Measurements from ENCODE around the gene EFCC1. TPM values are rescaled to one million over a fixed set of nuclear protein-coding genes. Genes with fewer than 3 reads are reported as not detected.
"Not testable (repeated sequence)": the region's sequence is repeated elsewhere in the genome, so short reads cannot be mapped to it uniquely, and the experiment has no call there.

The EFCC1 gene
- total RNA-seq, 2 experiments from 2014 or later: 0.10 to 0.17 TPM

DNA sequence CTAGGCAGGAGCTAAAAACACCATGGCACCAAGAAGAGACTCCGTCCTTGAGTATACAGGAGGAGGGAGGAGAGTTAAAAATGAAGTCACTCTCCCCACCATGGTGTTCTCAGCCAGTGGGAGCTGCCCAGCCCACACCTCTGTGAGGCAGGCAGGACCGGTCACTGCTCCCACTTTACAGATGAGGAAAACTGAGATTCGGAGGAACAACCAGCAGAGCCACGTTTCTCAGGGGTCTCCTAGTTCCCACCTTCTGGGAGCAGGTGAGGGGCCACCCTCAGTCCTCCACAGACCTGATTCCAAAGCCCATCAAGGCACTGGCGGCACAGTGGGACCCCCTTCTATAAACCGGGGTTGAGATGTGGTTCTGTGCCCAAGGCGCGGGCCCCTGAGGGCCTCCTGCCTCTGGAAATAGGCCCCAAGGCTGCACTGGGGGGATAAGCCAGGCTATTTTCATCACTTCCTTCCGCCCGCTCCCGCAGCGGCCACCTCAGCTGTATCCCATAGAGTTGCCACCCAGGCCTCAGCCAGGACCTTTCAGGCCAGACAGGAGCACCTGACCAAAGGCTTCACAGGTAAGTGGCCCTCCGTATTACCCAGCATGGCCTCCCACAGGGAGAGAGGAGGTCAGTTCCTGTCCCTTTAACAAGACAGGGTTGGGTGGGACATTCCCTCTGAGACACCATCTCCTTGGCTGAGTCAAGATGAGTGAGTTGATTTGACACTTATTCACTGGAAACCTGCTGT is 59.3 kb downstream of the EFCC1 start, which contains the start of gene GP9:
GP9 (plus strand) TSS at position 504 of the 747 bp plus-strand sequence. CDS start 961 bp downstream, outside the sequence.
- CTCF ChIA-PET: interaction anchor here (0.6 kb wide), 1 partner anchor 117 kb away, joined by 3 read pairs; no protein-coding TSS in a partner anchor
- POLR2A ChIA-PET: no interaction called here

GRCh38 chr3:129061023-129061887 is 60.2 kb downstream of the EFCC1 start:
- POLR2A ChIA-PET: no interaction called here
- CTCF ChIA-PET: no interaction called here

DNA sequence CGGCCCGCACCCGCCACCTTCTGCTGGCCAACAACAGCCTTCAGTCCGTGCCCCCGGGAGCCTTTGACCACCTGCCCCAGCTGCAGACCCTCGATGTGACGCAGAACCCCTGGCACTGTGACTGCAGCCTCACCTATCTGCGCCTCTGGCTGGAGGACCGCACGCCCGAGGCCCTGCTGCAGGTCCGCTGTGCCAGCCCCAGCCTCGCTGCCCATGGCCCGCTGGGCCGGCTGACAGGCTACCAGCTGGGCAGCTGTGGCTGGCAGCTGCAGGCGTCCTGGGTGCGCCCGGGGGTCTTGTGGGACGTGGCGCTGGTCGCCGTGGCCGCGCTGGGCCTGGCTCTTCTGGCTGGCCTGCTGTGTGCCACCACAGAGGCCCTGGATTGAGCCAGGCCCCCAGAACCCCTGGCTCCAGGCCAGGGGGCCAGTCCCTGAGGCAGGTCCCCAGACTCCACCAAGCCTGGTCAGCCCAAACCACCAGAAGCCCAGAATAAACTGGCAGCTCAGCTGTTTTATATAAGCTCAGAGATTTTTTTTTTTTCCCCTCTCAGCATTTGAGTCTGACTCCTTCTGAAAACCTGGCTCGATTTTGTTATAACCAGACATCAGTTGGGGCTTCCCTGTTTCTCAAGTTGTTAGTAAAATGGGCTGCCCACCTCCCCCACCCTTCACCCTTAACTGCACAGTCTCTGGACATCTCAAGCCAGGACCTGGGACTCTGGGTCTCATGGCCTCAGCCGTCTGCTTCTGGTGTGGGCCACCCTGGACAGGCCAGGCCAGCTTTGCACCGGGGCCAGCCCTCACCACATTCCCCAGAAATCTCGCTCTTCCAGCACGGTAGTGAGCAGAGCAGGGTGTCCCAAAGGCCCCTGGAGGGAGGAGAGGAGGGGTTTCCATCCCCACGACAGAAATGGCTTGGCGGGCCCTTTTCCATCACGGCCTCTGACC is 61.1 kb downstream of the EFCC1 start:
- ChIA-PET POLR2A (no interaction called here), CTCF (no interaction called here)

DNA sequence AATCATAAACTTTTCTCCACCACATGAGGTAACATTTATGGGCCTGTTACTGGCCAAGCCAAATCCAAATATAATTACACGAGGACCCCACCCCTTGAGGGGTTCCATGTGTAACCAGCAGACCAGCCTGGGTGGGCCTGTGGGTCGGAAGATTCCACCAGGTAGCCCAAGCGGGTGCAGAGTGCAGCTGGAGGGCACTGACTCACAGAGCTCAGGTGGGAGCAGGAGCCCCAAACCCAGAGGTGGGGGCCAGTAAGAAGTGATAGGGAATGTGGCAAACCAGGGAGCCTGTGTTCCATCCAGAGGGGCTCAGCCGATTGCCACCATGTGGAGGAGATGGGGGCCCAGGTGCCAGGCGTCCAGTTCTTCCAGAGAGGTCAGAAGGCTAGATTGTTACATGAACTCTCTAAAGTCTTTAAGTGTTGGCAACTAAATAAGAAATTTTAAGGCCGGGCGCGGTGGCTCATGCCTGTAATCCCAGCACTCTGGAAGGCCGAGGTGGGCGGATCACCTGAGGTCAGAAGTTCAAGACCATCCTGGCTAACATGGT is 62.1 kb downstream of the EFCC1 start:
- CTCF ChIA-PET: no interaction called here
- POLR2A ChIA-PET: no interaction called here

DNA sequence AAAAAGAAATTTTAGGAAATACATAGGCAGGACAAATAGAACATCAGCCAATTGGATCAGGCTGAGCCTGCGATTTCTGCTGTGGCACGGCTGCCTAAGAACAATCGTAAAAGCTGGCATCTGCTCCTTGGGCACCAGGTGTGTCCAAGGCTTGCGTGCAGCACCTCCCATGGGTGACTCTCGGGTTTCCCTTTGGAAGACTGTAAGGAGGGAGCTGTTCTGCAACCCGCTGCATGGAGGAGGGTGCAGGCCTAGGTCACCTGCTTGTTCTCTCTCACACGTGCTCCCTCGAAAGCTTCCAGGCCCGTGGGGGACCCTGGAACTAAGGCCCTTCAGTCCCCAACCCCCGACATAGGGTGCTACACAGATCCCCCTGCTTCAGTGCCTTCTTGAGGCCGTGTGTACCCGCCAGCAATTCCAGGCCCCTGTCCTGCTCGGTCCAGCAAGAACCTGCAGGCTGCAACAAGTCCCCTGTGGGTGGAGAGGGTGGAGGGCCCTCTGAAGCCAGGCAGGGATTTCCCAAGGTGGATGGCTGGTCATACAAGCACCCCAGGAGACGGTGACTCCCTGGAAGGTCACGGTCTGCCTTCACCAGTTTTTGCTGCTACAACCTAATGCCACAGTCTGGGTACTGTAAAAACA is 62.9 kb downstream of the EFCC1 start:
- POLR2A ChIA-PET: no interaction called here
- CTCF ChIA-PET: interaction anchor here (0.7 kb wide), 1 partner anchor 14 kb away, joined by 3 read pairs; no protein-coding TSS in a partner anchor

DNA sequence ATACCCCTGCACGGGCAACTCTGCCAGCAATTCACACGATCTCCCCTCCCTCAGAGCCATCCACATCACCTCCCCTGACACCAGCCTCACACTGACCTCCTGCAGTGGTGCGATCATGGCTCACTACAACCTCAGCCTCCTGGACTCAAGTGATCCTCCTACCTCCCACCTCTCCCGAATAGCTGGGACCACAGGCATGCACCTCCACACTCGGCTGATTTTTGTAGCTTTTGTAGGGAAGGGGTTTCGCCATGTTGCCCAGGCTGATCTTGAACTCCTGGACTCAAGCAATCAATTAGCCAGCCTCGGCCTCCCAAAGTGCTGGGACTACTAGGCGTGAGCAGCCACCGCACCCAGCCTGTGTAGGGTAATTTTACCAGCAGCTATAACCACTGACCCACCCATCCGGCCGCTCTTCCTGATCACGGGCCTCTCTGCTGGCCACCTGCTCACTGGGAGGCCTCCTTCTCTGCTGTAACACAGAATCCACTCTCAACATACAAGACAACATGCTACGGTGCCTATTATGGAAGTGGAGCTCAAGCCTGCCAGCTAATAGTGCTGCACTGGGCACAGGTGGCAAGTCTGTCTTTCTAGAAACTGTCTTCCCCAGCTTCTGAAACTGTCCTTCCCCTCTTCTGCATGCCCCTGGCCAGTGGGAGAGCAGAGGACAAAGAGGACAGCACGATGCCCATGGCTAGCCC is 64.1 kb downstream of the EFCC1 start:
- ChIA-PET CTCF (interaction anchor here (1.2 kb wide), 1 partner anchor 12 kb away, joined by 5 read pairs; no protein-coding TSS in a partner anchor), POLR2A (no interaction called here)

DNA sequence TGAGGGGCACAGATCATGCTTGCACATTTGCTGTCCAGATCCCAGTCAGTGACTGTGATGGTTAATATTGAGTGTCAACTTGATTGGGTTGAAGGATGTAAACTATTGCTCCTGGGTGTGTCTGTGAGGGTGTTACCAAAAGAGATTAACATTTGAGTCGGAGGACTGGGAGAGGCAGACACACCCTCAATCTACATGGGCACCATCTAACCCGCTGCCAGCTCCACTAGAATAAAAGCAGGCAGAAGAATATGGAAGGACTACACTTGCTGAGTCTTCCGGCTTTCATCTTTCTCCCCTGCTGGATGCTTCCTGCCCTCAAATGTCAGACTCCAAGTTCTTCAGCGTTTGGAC is 64.6 kb downstream of the EFCC1 start:
- CTCF ChIA-PET: interaction anchor here (1.2 kb wide), 1 partner anchor 12 kb away, joined by 5 read pairs; no protein-coding TSS in a partner anchor
- POLR2A ChIA-PET: no interaction called here

DNA sequence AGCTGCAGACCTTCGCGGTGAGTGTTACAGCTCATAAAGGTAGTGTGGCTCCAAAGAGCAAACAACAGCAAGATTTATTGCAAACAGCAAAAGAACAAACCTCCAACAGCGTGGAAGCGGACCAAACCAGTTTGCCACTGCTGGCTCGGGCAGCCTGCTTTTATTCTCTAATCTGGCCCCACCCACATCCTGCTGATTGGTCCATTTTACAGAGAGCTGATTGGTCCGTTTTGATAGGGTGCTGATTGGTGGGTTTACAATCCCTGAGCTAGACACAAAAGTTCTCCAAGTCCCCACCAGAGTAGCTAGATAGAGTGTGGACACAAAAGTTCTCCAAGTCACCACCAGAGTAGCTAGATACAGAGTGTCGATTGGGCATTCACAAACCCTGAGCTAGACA is 66.6 kb downstream of the EFCC1 start:
- CTCF ChIA-PET: not testable (repeated sequence)
- POLR2A ChIA-PET: interaction anchor here (1.3 kb wide), 1 partner anchor 248 kb away, joined by 3 read pairs; a partner anchor contains a TSS

- POLR2A ChIA-PET: interaction anchor here (0.8 to 1.3 kb wide), 2 partner anchors 52 to 248 kb away, joined by 3 read pairs; a partner anchor contains a TSS
- CTCF ChIA-PET: interaction anchor here (0.6 to 2.3 kb wide), 4 partner anchors 15 to 33 kb away, joined by 3 to 9 read pairs (median 3); no protein-coding TSS in a partner anchor
These were observed 67.3 kb downstream of the EFCC1 start for GRCh38 chr3:129068291-129068886.

GRCh38 chr3:129069313-129070085 is 68.4 kb downstream of the EFCC1 start:
- POLR2A ChIA-PET: interaction anchor here (0.6 kb wide), 1 partner anchor 8 kb away, joined by 4 read pairs; no protein-coding TSS in a partner anchor
- CTCF ChIA-PET: interaction anchor here (1.1 to 2.3 kb wide), 2 partner anchors 16 to 32 kb away, joined by 3 to 9 read pairs; no protein-coding TSS in a partner anchor

DNA sequence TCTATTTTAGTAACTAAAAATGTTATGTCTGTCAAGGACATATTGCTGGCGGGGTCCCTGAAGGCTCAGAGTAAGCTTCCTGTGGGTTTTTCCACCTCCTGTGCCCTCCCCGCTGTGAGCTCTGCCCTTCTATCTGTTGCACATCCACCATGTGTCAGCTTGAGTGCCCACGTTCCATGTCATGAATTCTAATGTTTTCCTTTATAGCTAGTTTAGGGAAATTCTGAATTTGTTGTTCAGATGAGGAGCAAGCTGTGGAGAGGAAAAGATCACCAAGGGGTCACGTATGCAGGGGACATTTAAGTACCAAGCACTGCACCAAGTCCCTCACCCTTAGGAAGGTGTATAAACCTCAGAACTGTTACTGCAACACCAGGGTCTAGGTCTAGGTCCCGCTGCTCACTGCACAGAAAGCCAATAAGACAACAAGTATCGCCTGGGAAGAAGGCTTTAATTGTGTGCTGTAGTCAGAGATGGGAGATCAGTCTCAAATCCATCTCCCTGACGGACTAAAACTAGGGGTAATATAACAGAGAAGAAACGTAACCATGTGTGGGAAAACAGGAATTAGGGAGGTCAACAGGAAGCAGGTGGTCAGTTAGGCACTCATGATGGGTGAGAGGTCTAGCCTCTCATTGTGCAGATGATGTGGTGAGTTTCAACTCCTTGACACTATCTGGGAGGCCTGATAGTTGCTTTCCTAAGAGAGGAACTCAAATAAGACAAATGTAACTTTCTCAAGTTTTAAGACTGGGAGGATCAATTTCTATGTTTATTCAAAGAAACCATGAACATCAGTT is 69.2 kb downstream of the EFCC1 start:
- ChIA-PET CTCF (interaction anchor here (2.3 kb wide), 1 partner anchor 17 kb away, joined by 9 read pairs; no protein-coding TSS in a partner anchor), POLR2A (no interaction called here)

GRCh38 chr3:129077222-129077621 is 76.1 kb downstream of the EFCC1 start:
- ChIA-PET POLR2A (interaction anchor here (0.6 kb wide), 1 partner anchor 8 kb away, joined by 4 read pairs; no protein-coding TSS in a partner anchor), CTCF (interaction anchor here (1.0 kb wide), 1 partner anchor 56 kb away, joined by 3 read pairs; no protein-coding TSS in a partner anchor)

- POLR2A ChIA-PET: no interaction called here
- CTCF ChIA-PET: interaction anchor here (1.0 kb wide), 1 partner anchor 25 kb away, joined by 3 read pairs; no protein-coding TSS in a partner anchor
These were observed 77.4 kb downstream of the EFCC1 start for GRCh38 chr3:129078510-129078909.

- POLR2A ChIA-PET: no interaction called here
These were observed 80.4 kb downstream of the EFCC1 start for GRCh38 chr3:129081503-129081902.

DNA sequence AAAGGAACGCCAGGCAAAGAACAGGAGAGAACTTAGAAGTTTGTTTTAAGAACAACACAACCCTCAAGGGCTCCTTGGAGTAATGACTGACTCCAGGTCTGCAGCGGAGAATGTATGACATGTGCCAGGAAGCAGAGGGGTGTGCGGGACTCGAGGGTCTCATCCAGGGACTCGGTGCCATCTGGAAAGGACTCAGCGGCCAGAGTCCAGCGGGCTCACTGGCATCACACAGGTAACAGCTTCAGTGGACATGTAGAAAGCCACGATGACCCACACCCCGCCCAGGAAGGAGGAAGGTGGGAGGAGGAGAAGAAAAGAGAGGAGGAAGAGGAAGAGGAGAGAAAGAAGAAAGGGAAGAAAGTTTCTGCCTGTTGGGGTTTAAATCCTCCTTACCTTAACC is 80.9 kb downstream of the EFCC1 start:
- ChIA-PET CTCF (no interaction called here), POLR2A (no interaction called here)

More at GRCh38 chr3:129081503-129081902, 80.4 kb downstream of the EFCC1 start:
- CTCF ChIA-PET: no interaction called here

All from activated CD8-positive, alpha-beta memory T cell treated with anti-CD3 and anti-CD28 coated beads for 36 hours (primary cell).